Stimulated activated naive CD8-positive, alpha-beta T cell treated with anti-CD3 and anti-CD28 coated beads, Interleukin-15, Interleukin-2, amounts not matched to agents 100 ng/mL and 50 ng/mL, for 24 hours (primary cell): Measurements from ENCODE around the gene CX3CR1.
A peak's percentile ranks its signal among the peaks of the same experiment; 100 is the strongest.

Experiments used
- H3K27ac Mint-ChIP-seq: one replicate; pipeline ENCODE4 v1.8.0; 2021; ENCODE audit warnings: mild to moderate bottlenecking, mixed read lengths
- H3K27me3 Mint-ChIP-seq: one replicate; pipeline ENCODE4 v1.8.0; 2021; ENCODE audit warnings: mixed read lengths
- H3K36me3 Mint-ChIP-seq: one replicate; pipeline ENCODE4 v1.8.0; 2021; ENCODE audit warnings: low read depth, mixed read lengths
- H3K4me1 Mint-ChIP-seq: one replicate; pipeline ENCODE4 v1.8.0; 2021; ENCODE audit warnings: low read depth, mixed read lengths
- H3K4me3 Mint-ChIP-seq: one replicate; pipeline ENCODE4 v1.8.0; 2021; ENCODE audit warnings: mild to moderate bottlenecking, mixed read lengths
- H3K9me3 Mint-ChIP-seq: one replicate; pipeline ENCODE4 v1.8.0; 2021; ENCODE audit warnings: mixed read lengths

CX3CR1 gene

DNA sequence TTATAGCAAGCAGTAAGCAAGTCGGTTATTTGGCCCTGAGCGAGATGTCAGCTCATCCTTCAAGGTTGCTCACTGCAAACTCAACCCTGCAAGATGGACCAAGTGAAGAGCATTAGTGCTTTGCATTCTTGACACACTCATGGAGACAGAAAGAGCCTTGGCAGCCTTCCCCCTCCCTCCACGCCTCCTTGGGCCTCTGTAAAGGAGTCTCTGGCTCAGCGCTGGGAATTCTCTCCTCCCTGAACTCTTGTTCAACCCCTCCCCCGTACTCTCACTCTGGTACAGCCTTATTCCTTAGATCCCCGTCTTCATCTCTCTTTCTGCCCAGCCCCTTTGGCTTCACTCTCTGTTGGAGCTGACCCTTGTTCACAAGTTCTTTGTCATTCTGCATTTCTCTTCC lies 2.2 kb upstream of the CX3CR1 start:
- Mint-ChIP-seq H3K9me3 (no peaks in the 10 kb centered on the region), H3K4me1 (peaks cover 28% of the 10 kb centered on the region), H3K4me3 (no peak overlapping the region), H3K36me3 (no peaks in the 10 kb centered on the region), H3K27me3 (no peaks in the 10 kb centered on the region), H3K27ac (no peak overlapping the region)

DNA sequence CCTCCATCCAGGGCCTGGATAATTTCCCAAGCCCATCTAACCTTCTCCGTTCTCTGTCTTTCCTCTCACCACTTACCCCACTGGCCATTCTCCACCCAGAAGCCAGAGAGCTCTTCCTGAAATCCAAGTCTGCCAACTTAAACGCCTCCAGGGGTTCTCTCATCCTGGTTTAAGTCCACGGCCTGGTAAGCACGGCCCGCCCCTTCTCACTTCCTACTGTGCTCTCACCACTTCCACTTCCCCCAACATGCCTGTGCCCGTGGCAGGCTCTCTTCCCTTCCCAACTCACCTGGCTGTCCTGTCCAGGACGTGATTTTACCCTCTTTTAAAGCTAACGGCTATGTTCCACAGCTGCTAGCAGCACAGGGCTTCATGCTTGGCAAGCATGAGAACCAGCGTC lies 1.7 kb upstream of the CX3CR1 start:
- H3K27me3 Mint-ChIP-seq = no peaks in the 10 kb centered on the region
- H3K4me3 Mint-ChIP-seq = peak overlapping the region; percentile 54
- no peak overlapping the region for H3K27ac Mint-ChIP-seq
- H3K36me3 Mint-ChIP-seq = no peaks in the 10 kb centered on the region
- peaks cover 26% of the 10 kb centered on the region for H3K4me1 Mint-ChIP-seq
- H3K9me3 Mint-ChIP-seq = no peaks in the 10 kb centered on the region

DNA sequence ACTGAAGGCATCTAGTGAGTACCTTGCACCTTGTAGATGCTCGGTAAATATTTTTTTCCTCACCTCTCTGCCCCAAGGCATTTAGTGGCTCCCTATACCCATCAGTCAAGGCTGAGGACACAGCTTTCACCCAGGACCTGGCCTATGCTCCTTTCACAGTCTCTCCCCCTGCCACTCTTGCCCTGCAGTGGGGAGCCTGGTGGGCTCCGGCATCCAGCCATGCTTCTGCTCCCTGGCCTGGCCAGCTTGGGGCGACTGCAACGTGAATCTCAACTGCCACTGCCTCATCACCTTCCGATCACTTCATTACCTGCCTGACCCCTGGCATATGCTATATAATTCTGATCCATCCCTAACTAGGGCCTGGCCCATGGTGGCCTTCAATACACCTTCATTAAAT lies 735 bp upstream of the CX3CR1 start:
- H3K9me3 Mint-ChIP-seq = no peaks in the 10 kb centered on the region
- H3K36me3 Mint-ChIP-seq = no peaks in the 10 kb centered on the region
- H3K27me3 Mint-ChIP-seq = peaks cover 4% of the 10 kb centered on the region
- no peak overlapping the region for H3K27ac Mint-ChIP-seq
- peak overlapping the region; percentile 30 for H3K4me3 Mint-ChIP-seq
- H3K4me1 Mint-ChIP-seq = peaks cover 26% of the 10 kb centered on the region

DNA sequence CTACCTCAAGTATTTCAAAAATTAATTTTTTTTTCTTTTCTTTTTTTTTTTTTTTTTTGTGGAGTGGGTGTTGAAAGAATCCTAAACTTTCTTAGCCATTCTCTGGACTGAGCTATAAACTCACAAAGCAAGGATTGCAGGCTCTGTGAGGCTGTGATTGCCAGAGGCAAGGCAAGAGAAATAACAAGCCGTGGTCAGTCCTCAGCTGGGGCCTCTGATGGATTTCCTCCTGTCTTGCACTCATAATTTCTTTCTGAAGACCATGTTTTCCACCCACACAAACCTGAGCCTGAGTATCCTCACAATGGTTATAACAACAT lies 1.3 kb downstream of the CX3CR1 start:
- H3K27ac Mint-ChIP-seq = no peak overlapping the region
- H3K9me3 Mint-ChIP-seq = no peaks in the 10 kb centered on the region
- peaks cover 7% of the 10 kb centered on the region for H3K27me3 Mint-ChIP-seq
- H3K4me1 Mint-ChIP-seq = peaks cover 14% of the 10 kb centered on the region
- peak overlapping the region; percentile 35 for H3K4me3 Mint-ChIP-seq
- no peaks in the 10 kb centered on the region for H3K36me3 Mint-ChIP-seq

DNA sequence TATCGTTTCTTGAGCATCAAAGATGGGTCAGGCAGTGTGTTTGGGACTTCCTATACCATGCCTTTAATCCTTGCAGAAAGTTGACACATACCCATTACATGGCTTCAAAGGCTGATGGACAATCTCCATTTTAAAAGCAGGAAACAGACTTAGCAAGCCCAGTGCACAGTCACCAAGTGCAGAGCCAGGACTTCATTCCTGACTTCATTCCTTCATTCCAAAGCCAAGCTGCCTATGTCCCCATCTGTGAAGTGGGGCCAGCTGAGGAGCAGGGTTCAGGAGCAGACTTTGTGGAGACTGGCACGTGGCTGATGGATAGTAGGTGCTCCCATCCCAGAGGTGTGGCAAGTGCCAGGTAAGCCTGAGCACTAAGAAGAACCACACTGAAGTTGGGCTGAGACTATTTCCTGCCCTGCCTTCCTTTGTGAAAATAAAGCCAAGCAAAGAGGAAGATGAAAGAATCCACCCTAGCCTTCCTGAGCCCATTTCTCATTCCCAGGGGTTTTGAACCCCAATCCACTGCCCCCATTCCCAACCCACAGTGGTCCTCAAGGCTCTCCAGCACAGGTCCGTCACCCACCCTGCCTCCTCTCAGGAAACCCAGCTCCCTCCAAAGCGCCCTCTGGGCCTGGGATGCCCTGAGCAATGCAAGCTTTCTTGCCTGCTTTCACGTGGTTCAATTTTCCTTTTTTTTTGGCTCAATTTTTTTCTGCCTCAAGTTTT lies 1.8 kb downstream of the CX3CR1 start:
- no peak overlapping the region for H3K27ac Mint-ChIP-seq
- no peaks in the 10 kb centered on the region for H3K9me3 Mint-ChIP-seq
- no peaks in the 10 kb centered on the region for H3K36me3 Mint-ChIP-seq
- peaks cover 7% of the 10 kb centered on the region for H3K27me3 Mint-ChIP-seq
- peak overlapping the region; percentile 35 for H3K4me3 Mint-ChIP-seq
- H3K4me1 Mint-ChIP-seq = peaks cover 14% of the 10 kb centered on the region

DNA sequence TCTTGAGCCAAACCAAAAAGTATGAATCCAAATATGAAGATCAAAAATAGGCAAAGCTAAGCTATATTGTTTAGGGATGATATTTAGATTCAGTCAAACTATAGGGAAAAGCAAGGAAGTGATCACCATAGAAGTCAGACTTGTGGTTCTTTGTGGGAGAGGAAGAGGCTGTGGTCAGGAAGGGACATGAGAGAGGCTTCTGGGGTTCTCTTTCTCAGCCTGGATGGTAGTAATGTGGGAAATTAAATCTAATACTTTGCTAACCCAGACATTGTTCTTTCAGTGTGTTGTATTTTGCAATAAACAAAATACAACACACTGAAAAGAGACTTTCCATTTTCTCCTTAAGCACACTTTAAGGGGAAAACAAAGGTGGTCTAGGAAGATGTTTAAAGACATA lies 3.1 kb downstream of the CX3CR1 start:
- H3K9me3 Mint-ChIP-seq = no peaks in the 10 kb centered on the region
- H3K4me3 Mint-ChIP-seq = peak overlapping the region; percentile 3
- H3K27ac Mint-ChIP-seq = no peak overlapping the region
- H3K27me3 Mint-ChIP-seq = peaks cover 7% of the 10 kb centered on the region
- no peaks in the 10 kb centered on the region for H3K36me3 Mint-ChIP-seq
- peaks cover 21% of the 10 kb centered on the region for H3K4me1 Mint-ChIP-seq

DNA sequence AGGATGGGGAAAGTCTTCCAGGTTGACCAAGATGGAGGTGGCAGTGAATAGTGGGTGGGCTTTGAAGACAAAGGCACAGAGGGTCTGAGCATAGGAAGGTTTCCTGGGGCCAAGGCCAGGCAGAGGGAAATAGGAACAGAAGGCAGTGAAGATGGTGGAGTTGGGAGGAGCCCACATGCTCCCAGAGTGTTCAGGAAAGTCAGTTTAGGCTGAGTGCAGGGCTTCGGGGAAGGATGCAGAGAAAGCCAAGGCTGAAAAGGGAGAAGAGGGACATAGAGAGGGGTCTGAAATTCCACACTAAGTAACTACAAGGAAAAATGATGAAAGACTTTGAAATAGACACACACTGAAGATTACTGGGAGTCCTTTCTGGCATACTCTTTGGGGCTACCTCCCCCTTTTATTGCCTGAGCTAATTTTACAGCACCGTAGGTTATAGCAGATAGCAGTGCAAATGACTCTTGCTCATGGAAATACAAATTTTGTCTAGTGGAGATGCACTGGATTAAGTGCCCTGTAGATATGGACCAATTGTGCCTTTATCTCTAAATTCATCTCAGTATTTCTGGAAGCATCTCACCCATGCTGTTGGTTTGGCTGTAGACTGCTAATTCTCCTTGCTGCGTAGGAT lies 3.8 kb downstream of the CX3CR1 start:
- no peaks in the 10 kb centered on the region for H3K36me3 Mint-ChIP-seq
- H3K9me3 Mint-ChIP-seq = no peaks in the 10 kb centered on the region
- no peak overlapping the region for H3K27ac Mint-ChIP-seq
- peaks cover 20% of the 10 kb centered on the region for H3K4me1 Mint-ChIP-seq
- peaks cover 7% of the 10 kb centered on the region for H3K27me3 Mint-ChIP-seq
- H3K4me3 Mint-ChIP-seq = peak overlapping the region; percentile 46

DNA sequence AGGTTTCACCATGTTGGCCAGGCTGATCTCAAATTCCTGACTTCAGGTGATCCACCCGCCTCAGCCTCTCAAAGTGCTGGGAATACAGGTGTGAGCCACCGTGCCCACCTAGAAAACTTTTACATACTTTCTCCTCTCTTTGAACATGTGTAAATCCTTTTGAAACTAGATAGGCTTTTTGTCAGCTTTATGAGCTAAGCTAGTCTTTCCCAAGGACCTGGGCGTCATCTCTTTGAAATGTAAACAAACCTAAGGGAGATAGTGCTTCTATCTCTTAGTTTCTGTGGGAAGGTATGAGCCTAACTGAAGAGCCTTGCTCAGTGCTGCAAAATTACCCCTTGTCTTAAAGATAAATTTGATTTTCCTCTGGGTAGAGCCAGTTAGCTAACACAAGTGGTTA lies 4.8 kb downstream of the CX3CR1 start:
- peaks cover 20% of the 10 kb centered on the region for H3K4me1 Mint-ChIP-seq

DNA sequence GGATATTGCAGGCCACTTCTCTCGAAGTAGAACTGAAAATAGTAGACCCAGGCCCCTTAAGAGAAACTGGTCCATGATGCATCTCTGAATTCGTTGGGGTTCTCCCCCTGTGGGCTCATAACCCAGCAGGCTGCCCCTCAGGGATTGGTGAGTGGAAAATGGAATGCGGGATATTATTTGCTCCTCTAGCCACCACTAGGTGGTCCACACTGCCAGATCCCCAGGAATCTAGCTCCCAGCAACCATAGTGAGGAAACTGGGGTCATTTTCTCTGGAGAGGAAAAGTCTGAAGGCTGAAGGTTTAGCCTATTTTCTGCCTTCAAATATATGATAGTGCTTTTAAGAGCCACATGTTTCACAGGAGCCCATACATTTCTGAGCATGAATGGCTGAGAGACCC lies 6.7 kb downstream of the CX3CR1 start:
- Mint-ChIP-seq H3K36me3 (no peaks in the 10 kb centered on the region), H3K9me3 (no peaks in the 10 kb centered on the region), H3K4me1 (peaks cover 31% of the 10 kb centered on the region), H3K27ac (no peak overlapping the region), H3K4me3 (no peak overlapping the region), H3K27me3 (peaks cover 7% of the 10 kb centered on the region)

More for the DNA sequence above, 4.8 kb downstream of the CX3CR1 start:
- Mint-ChIP-seq H3K27ac (peak overlapping the region; percentile 37), H3K27me3 (peaks cover 7% of the 10 kb centered on the region), H3K36me3 (no peaks in the 10 kb centered on the region), H3K4me3 (no peak overlapping the region), H3K9me3 (no peaks in the 10 kb centered on the region)

DNA sequence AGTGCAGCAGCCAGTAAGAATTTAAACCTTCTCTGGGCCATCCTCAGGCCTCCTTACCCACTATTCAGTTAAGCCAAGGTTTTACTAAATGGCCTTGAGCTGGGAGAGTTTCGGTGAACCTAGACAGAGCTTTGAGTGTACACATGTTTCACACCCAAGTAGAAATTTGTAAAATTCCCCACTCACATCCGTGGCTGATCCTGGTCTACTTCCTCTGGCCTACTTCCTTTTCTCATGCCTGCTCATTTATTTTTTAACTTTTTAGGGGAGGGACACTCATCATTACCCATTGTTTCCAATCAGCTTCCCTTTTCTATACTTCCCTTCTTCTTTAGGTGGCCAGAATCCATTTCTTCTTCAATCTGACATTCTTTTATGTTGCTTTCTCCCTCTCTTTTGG lies 7.6 kb downstream of the CX3CR1 start:
- Mint-ChIP-seq H3K4me3 (no peak overlapping the region), H3K27ac (peak overlapping the region; percentile 56), H3K36me3 (no peaks in the 10 kb centered on the region), H3K27me3 (peaks cover 7% of the 10 kb centered on the region), H3K9me3 (no peaks in the 10 kb centered on the region), H3K4me1 (peaks cover 40% of the 10 kb centered on the region)

DNA sequence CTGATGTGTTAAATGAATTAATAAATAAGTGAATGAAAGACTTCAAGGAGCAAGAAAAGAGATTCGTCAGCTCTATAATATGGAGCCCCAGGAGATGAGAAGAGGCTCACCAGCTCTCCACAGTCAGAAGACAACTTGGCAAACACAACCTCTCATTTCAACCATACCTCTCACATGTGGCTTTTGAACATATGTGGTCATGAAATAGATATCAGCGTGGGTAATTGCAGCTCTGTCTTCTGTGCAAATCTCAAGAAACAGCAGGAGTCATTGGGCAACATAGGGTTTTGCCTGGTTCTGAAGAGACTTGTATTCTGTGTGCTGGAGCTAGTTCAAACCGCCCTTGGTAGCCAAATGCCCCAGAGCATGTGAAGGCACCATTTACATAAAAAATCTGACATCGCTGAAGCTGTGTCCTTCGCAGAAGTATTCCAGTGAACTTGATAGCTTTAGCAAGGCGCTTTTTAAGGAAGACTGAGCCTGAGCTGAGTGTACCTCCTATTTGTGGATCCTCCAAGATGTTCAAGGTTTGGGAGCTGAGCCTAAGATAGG lies 8.4 kb downstream of the CX3CR1 start:
- Mint-ChIP-seq H3K27ac (no peak overlapping the region), H3K9me3 (no peaks in the 10 kb centered on the region), H3K4me3 (no peak overlapping the region), H3K36me3 (no peaks in the 10 kb centered on the region), H3K4me1 (peaks cover 48% of the 10 kb centered on the region), H3K27me3 (peaks cover 7% of the 10 kb centered on the region)

DNA sequence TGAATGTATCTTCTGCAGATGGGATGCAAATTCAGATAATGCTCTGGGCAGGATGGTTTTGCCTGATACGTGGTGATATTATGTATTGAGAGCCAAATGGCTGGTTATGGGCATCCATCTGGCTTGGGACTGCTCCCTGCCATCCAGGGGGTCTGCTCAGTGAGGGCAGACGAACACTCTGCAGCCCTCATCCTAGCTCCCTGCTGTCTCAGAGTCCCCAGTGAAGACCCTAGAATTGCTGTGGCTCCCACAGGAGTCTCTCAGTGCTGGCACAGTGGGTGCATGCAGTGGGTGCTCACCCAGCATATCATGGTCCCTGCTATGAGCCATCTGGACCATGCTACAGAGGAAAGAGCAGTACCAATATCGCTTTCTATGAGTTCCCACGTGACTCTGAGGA lies 10.3 kb downstream of the CX3CR1 start:
- H3K27me3 Mint-ChIP-seq = no peaks in the 10 kb centered on the region
- no peak overlapping the region for H3K4me3 Mint-ChIP-seq
- H3K27ac Mint-ChIP-seq = no peak overlapping the region
- no peaks in the 10 kb centered on the region for H3K36me3 Mint-ChIP-seq
- peaks cover 67% of the 10 kb centered on the region for H3K4me1 Mint-ChIP-seq
- peaks cover 5% of the 10 kb centered on the region for H3K9me3 Mint-ChIP-seq

DNA sequence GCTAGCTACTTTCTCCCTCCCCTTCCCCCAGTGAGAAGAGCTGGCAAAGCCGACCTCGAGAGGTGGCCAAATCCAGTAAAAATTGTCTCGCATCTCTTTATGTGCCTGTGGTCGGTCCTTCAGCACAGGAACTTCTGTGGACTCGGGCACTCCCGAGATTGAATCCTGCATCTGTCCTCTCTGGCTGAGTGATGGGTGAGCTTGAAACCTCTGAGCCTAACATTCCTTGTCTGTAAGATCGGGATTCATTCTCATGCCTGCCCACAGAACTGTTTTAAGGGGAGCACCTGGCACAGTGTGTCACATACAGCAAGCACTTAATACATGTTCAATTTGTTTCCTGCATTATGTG lies 11.3 kb downstream of the CX3CR1 start:
- no peaks in the 10 kb centered on the region for H3K27me3 Mint-ChIP-seq
- H3K27ac Mint-ChIP-seq = peak overlapping the region; percentile 99
- H3K4me1 Mint-ChIP-seq = peaks cover 77% of the 10 kb centered on the region
- H3K4me3 Mint-ChIP-seq = no peak overlapping the region
- peaks cover 5% of the 10 kb centered on the region for H3K9me3 Mint-ChIP-seq
- no peaks in the 10 kb centered on the region for H3K36me3 Mint-ChIP-seq

DNA sequence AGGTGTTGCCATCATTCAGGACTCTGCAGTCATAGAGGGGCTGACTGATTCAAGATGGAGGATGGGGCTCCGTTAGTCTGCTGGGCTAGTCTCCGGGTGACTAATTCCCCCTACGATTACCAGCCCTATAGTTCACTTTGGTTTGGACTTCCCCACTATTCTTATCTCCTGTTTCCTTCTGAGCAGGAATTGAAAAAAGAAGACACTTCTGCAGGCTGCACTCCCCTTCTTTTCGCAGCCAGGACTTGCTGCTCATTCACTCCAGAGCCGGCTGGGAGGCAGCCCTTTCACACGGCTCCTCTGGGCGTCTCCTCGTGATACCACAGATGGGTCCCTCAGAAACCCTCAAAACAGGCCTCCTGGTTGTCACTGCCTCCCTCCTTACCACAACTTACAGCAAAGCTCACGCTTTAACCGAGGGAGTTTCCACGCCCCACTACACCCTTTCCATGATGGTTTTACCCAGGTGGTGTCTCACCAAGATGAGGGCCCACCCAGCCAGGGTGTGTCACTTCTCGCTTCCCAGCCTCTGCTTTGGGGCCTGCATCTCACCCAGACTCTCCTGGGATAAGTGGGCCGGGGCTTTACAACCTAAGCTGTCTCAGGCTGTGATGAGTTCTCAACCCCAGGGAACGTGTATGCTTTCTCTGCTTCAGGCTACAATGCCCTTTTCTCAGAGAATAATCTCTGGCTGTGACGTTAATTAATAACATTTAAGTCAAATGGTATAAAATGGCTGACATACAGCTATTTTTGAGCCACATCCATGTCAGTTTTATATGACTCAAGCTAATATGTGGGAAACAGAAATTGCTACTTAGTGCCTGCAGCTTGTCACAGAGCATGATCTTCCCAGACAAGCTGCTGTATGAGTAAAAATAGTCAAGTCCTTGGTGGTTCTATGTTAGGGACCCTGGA lies 11.9 kb downstream of the CX3CR1 start:
- H3K9me3 Mint-ChIP-seq = peaks cover 5% of the 10 kb centered on the region
- H3K27me3 Mint-ChIP-seq = no peaks in the 10 kb centered on the region
- H3K36me3 Mint-ChIP-seq = no peaks in the 10 kb centered on the region
- peak overlapping the region; percentile 99 for H3K27ac Mint-ChIP-seq
- H3K4me1 Mint-ChIP-seq = peaks cover 83% of the 10 kb centered on the region
- H3K4me3 Mint-ChIP-seq = peak overlapping the region; percentile 76

DNA sequence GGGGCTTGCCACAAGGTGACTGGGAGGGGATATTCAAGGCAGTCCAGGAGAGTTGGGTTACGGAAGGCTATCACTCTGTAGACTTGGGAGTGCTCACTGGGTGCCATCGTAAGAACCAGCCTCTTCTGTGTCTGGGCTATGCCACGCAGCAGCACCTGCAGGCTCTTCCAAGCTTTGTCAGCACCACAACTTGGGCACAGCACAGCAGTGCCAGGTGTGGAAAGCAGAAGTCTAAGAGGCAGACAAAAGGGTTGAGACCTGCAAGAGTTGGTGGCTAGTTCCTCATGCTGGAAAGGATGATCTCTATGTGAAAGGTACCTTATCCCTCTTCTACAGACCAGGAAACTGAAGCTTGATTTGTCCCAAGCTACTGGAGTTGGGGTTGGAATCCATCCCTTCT lies 15.8 kb downstream of the CX3CR1 start:
- no peaks in the 10 kb centered on the region for H3K36me3 Mint-ChIP-seq
- no peak overlapping the region for H3K27ac Mint-ChIP-seq
- peaks cover 5% of the 10 kb centered on the region for H3K9me3 Mint-ChIP-seq
- H3K4me3 Mint-ChIP-seq = no peak overlapping the region
- H3K27me3 Mint-ChIP-seq = peaks cover 4% of the 10 kb centered on the region
- peaks cover 93% of the 10 kb centered on the region for H3K4me1 Mint-ChIP-seq
